Duodenal mucosa (tissue), 2 donors: ENCODE results near the gene S100A13.

Experiments used
- H3K27ac ChIP-seq: one replicate; pipeline ENCODE4 v1.7.0; 2013; ENCODE audit warnings: low read depth, low read length
- H3K27me3 ChIP-seq, 2 donors: one replicate each; pipeline ENCODE4 v1.7.0; 2013; ENCODE audit warnings: low read length in 2 of 2, control low read depth in 1 of 2; ENCODE audit not compliant: insufficient read depth in 2 of 2, control insufficient read depth in 1 of 2
- H3K36me3 ChIP-seq, 2 donors: one replicate each; pipeline ENCODE4 v1.7.0; 2013; ENCODE audit warnings: low read length in 2 of 2, control low read depth in 1 of 2; ENCODE audit not compliant: insufficient read depth in 2 of 2, control insufficient read depth in 1 of 2
- H3K4me1 ChIP-seq, 2 donors: one replicate each; pipeline ENCODE4 v1.7.0; 2013; ENCODE audit warnings: low read length in 2 of 2, control low read depth in 1 of 2; ENCODE audit not compliant: insufficient read depth in 2 of 2, control insufficient read depth in 1 of 2
- H3K4me3 ChIP-seq, 2 donors: one replicate each; pipeline ENCODE4 v1.7.0; 2013; ENCODE audit warnings: low read length in 2 of 2, low read depth in 1 of 2
- H3K9ac ChIP-seq, 2 donors: one replicate each; pipeline ENCODE4 v1.7.0; 2013; ENCODE audit warnings: low read length in 2 of 2, low read depth in 1 of 2
- H3K9me3 ChIP-seq, 2 donors: one replicate each; pipeline ENCODE4 v1.7.0; 2013; ENCODE audit warnings: low read length in 2 of 2, control low read depth in 1 of 2; ENCODE audit not compliant: control insufficient read depth in 1 of 2

Gene S100A13

DNA sequence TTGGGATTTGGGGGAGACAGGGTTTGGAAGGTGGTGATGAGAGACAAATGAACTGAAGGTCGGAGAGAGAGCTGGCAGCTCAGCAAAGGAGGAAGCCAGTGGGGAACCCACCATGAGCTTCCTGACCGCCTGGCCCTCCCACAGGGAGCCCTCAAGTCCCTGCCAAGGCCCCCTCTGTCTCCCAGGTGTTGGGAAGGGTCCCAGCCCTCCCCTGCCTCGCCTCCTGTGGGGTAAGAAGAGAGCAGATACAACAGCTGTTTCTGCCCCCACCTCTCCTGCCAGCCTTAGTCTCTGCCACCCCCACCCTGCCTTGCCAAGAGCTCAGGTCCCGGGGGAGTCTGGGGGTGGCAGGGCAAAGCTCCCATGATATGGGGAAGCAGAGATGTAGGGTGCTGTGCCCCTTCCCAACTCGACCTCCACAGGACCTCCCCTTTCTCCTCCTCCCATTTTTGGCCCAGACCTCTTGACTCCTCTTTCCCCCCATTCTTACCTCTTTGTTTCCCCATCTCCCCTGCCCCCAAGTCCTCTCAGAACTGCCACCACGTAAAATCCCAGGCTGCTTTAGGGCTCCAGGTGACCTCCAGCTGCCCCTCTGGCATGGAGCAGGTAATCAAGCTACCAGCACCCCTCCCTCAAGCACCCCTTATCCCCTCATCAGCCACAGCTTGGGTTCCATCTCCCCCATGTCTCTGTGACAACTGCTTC lies 1.5 kb upstream of the S100A13 start:
- no peak overlapping the region for H3K27ac ChIP-seq
- H3K4me1 ChIP-seq = peaks cover 30 to 34% of the 10 kb centered on the region in 2 donors

DNA sequence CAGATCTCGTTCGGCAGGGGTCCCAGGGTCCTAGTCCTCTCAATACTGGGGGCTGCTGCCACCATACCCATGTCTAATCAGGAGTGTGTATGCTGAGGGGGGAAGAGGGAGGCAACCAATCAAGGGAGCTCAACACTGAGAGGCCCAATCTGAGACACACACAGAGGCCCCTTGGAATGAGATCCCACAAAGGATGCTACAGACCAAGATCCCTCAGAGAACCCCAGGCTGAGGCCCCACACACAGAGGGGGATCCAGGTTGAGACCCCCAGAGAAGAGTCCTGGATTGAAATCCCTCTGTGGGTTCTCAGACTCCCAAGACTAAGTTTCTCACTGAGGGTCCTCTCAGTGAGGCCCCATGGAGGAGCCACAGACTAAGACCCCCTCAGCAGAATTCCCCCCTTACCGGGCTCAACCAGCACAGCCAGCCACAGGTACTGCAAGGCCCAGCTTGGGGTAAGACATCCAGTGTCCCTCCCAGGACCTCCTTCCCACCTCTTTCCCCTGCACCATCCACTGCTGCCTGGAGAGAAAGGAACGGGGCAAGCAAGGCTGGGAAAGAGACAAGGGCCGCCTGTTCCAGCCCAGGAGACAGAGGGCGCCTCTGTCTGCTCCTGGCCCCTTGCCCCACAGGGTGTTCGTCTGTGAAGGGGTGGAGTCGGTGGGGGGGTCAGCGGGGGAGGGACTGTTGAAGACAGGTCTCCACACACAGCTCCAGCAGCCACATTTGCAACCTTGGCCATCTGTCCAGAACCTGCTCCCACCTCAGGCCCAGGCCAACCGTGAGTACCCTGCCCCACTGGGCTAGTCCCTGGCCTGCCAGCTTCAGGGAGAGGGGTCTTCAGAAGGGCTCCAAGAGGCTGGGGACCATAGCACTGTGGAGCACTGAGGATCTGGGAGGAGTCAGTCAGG lies 666 bp upstream of the S100A13 start, which contains the start of gene S100A1:
Gene S100A1, plus strand, starts transcription at position 720 of the 912 bp plus-strand sequence. CDS start 2,088 bp downstream, outside the sequence.
- Histone ChIP-seq H3K27me3 (no peaks in the 10 kb centered on the region), H3K9ac (peak within 1 kb of the TSS; percentile 76 to 83), H3K27ac (peak within 1 kb of the TSS; percentile 76), H3K4me1 (peaks cover 23 to 26% of the 10 kb centered on the region in 2 donors), H3K4me3 (peak within 1 kb of the TSS; percentile 63 to 76), H3K36me3 (no peaks in the 10 kb centered on the region), H3K9me3 (no peaks in the 10 kb centered on the region)

More for the DNA sequence above, 1.5 kb upstream of the S100A13 start:
- Histone ChIP-seq H3K27me3 (no peaks in the 10 kb centered on the region), H3K36me3 (no peaks in the 10 kb centered on the region), H3K9me3 (no peaks in the 10 kb centered on the region), H3K4me3 (no peak overlapping the region), H3K9ac (no peak overlapping the region)

DNA sequence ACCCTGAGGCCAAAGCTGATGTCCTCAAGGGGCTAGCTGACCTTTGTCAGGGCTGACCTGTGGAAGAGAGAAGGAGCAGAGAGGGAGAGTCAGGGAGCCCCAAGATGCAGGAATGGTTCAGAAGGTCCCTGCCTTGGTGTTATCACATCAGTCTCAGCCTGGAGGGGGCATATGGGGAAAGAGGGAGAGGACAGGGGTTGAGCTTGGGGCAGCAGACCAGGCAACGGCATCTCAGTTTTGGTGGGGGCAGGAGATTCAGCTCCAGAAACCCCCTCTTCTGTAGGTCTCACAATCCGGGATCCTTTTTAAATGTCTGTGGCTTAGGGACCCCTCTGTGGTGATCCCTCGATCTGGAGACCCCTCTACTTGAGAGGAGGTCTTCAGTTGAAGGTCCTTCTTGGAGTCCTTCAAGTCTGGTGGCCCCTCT lies 815 bp downstream of the S100A13 start:
- H3K36me3 ChIP-seq = no peaks in the 10 kb centered on the region
- H3K4me3 ChIP-seq = peak overlapping the region; percentile 63 to 76
- H3K9me3 ChIP-seq = no peaks in the 10 kb centered on the region
- H3K27ac ChIP-seq = peak overlapping the region; percentile 76
- no peaks in the 10 kb centered on the region for H3K27me3 ChIP-seq
- H3K4me1 ChIP-seq = peaks cover 22 to 24% of the 10 kb centered on the region in 2 donors
- peak overlapping the region; percentile 76 to 83 for H3K9ac ChIP-seq

DNA sequence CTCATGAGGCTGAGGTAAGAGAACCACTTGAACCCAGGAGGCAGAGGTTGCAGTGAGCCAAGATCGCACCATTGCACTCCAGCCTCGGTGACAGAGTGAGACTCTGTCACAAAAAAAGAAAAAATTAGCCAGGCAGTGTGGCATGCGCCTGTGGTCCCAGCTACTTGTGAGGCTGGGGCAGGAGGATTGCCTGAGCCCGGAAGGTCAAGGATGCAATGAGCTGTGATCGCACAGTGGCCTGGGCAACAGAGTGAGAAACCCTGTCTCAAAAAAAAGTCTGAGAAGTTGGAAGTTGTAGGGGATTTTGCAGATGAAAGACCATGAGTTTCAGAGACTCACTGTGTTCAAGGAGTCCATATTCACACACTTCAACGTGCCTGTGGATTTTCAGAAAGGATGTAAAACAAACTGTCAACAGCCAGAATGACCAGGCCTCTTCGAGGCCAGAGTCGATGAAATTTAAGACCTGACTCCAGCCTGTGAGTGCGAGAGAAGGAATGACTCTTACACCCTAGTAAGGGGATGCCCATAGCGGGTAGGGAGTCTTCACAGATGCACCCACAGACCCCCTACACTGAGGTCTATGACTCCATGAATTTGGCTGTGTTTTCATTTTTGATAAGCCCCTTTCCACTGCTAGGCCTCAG lies 2.2 kb downstream of the S100A13 start:
- Histone ChIP-seq H3K27ac (no peak overlapping the region), H3K9me3 (no peaks in the 10 kb centered on the region), H3K27me3 (no peaks in the 10 kb centered on the region), H3K36me3 (no peaks in the 10 kb centered on the region), H3K4me1 (peaks cover 12% of the 10 kb centered on the region in 2 donors), H3K4me3 (no peak overlapping the region), H3K9ac (no peak overlapping the region)

DNA sequence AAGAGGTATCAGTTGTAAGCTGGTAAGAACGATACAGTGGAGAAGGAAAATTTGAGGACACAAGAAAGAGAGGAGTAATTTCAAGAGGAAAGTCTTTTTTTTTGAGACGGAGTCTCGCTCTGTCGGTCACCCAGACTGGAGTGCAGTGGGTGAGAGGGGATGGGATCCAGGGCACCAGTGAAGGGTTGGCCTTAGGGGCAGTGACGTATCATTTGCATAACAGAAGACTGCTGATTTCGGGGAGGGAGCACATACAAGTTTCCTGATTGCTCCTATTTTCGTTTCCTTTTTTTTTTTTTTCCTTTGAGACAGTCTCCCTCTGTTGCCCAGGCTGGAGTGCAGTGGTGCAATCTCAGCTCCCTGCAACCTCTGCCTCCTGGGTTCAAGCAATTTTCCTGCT lies 4.2 kb downstream of the S100A13 start:
- no peaks in the 10 kb centered on the region for H3K36me3 ChIP-seq
- no peaks in the 10 kb centered on the region for H3K9me3 ChIP-seq
- H3K4me1 ChIP-seq = peaks cover 12% of the 10 kb centered on the region in 2 donors
- H3K27me3 ChIP-seq = no peaks in the 10 kb centered on the region
- no peak overlapping the region for H3K4me3 ChIP-seq
- H3K27ac ChIP-seq = no peak overlapping the region
- no peak overlapping the region for H3K9ac ChIP-seq

DNA sequence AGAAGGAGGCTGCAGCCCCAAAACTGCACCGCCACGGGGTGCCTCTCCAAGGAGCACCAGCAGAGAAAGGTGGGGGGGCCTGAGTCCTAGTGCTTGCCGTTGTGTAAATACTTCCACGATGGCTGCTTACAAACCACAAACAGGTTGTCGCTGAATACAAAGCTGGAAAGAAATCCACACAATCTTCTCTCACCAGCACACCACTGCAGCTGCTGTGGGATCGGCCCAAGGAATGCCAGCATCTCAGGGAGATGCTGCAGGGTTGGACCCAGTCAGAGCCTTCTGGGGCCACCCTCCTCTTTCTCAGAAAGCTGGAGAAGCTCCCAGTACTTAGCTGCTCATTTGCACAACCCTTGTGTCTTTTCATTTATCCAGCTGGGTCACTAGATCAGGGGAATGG lies 8.1 kb downstream of the S100A13 start:
- no peak overlapping the region for H3K9ac ChIP-seq
- H3K27me3 ChIP-seq = no peaks in the 10 kb centered on the region
- no peaks in the 10 kb centered on the region for H3K9me3 ChIP-seq
- no peak overlapping the region for H3K27ac ChIP-seq
- peaks cover 31 to 35% of the 10 kb centered on the region in 2 donors for H3K4me1 ChIP-seq
- no peaks in the 10 kb centered on the region for H3K36me3 ChIP-seq
- H3K4me3 ChIP-seq = no peak overlapping the region

DNA sequence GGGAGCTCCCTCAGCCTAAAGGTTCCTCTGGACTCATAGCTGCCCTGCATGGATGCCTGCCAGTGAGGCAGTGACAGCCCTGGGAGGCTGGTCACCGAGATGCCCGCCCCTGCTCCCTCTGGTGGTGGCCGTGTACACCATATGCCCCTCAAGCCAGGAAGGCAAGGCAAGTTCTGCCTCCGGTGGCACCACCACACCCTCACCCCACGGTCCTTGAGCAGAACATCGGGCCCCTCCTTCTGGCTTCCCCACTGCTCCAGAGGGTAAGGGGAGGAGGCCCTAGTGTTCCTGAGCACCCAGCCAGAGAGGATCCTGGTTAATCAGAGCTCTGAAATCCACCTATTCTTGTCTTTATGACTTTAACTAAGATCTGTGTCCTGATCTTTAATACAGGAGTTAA lies 9.6 kb downstream of the S100A13 start:
- Histone ChIP-seq H3K9ac (peak overlapping the region; percentile 89 to 94), H3K4me3 (no peak overlapping the region), H3K9me3 (no peaks in the 10 kb centered on the region), H3K27me3 (no peaks in the 10 kb centered on the region), H3K4me1 (peaks cover 34 to 44% of the 10 kb centered on the region in 2 donors), H3K27ac (peak overlapping the region; percentile 76), H3K36me3 (no peaks in the 10 kb centered on the region)

DNA sequence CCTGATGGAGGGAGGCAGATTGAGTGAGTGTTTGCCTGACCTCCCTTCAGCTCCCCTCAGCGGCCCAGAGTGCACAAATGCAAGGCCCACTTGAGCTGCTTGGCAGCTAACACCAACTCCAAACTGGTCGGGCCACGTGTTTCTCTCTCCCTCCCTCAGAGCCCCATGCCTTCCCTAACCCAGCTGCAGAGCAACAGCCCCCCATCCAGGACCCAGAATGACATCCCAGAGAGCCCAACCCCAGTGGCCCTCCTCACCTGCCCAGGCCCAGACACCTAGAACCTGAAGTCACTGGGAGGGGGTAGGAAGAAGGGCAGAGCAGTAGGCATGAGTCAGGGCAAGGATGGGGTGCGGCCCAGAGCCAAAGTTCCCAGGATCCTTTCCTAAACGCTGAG lies 10.4 kb downstream of the S100A13 start:
- peaks cover 34 to 44% of the 10 kb centered on the region in 2 donors for H3K4me1 ChIP-seq
- H3K4me3 ChIP-seq = peak overlapping the region; percentile 9 to 23
- H3K36me3 ChIP-seq = no peaks in the 10 kb centered on the region
- peak overlapping the region; percentile 76 for H3K27ac ChIP-seq
- peak overlapping the region; percentile 89 to 94 for H3K9ac ChIP-seq
- H3K27me3 ChIP-seq = no peaks in the 10 kb centered on the region
- no peaks in the 10 kb centered on the region for H3K9me3 ChIP-seq

DNA sequence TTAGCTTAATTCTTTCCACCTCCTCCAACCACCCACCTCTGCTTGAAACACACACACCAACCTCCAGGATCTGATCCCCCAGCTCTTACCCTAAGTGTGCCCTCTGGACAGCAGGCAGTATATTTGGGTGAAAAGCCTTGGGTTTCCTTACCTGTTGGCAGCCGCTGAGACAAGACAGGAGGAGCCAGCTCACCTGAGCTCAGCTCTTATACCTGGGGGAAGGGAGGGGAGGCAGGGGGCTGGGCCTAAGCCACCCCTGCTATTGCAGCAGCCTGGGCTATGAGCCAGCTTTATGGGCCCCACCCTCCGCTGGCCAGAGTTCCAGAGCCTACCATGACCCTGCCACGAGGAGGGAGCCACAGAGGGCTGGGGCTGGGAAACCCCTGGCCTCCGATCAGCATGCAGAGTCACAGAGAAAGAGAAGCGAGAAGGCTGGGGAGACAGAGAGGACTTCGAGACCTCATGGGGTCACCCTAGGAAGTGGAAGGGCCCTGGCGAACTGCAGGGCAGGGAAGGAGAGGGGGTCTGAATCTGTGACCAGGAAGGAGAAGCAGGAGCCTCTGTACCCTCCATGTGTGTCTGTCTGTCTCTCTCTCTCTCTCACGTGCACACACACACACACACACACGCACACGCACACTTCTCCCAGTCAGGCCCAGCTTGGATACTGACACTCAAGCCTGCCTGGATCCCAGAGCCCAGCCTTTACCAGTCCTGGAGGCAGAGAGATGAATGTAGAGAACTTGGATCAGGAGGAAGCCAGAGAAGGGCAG lies 11.0 kb downstream of the S100A13 start, which contains the start of gene S100A14:
Gene S100A14, minus strand, starts transcription at position 182 of the 773 bp plus-strand sequence. CDS start 467 bp downstream, outside the sequence.
- peak within 1 kb of the TSS; percentile 89 to 94 for H3K9ac ChIP-seq
- H3K36me3 ChIP-seq = no peaks in the 10 kb centered on the region
- H3K27ac ChIP-seq = peak within 1 kb of the TSS; percentile 76
- no peaks in the 10 kb centered on the region for H3K9me3 ChIP-seq
- peak within 1 kb of the TSS; percentile 70 to 74 for H3K4me3 ChIP-seq
- no peaks in the 10 kb centered on the region for H3K27me3 ChIP-seq
- peaks cover 37 to 44% of the 10 kb centered on the region in 2 donors for H3K4me1 ChIP-seq
